Gastroesophageal sphincter (tissue), 3 donors: ENCODE results near the gene KCNIP4.

Experiments
- CTCF ChIP-seq, 4 experiments: fragments of 200-600 bp in 2 of 4; fragments of 450-650 bp in 2 of 4; sonication (generic) in 1 of 4; IDR thresholded peaks; one replicate each; pipeline ENCODE4 v1.5.1; 2017 to 2019; ENCODE audit warnings: antibody characterized with exemption in 4 of 4, mild to moderate bottlenecking in 2 of 4, moderate library complexity in 2 of 4
- POLR2A ChIP-seq, 2 donors: fragments of 450-650 bp; IDR thresholded peaks; one replicate each; pipeline ENCODE4 v1.6.1; 2017; ENCODE audit warnings: antibody characterized with exemption in 2 of 2, mild to moderate bottlenecking in 2 of 2, moderate library complexity in 1 of 2
- POLR2AphosphoS5 ChIP-seq: sonication (generic); formaldehyde crosslinking; IDR thresholded peaks from one replicate; pipeline ENCODE4 v1.6.1; 2017; ENCODE audit warnings: antibody characterized with exemption

GRCh38 chr4:21802406-21802805 is 146.2 kb downstream of the KCNIP4 start:
- no peak for TF ChIP-seq CTCF (IDR thresholded peaks at IDR 0.05)
- no peak for TF ChIP-seq POLR2AphosphoS5
- TF ChIP-seq POLR2A (IDR thresholded peaks at IDR 0.05): no peak
